Fibroblast of skin of left quadriceps (primary cell): ENCODE data around the gene MARCHF10.

Experiments
- DNase-seq, 2 experiments: peaks; one replicate each; pipeline ENCODE4 v3.0.0-alpha.2; 2013; ENCODE audit warnings: low read depth in 2 of 2

Gene MARCHF10

GRCh38 chr17:62676952-62677596, 131.0 kb downstream of the MARCHF10 start:
- no peak for DNase-seq

GRCh38 chr17:62676231-62676943, 131.7 kb downstream of the MARCHF10 start:
- no peak for DNase-seq

GRCh38 chr17:62675701-62676100, 132.4 kb downstream of the MARCHF10 start:
- no peak for DNase-seq

- DNase-seq = no peak
Observed at GRCh38 chr17:62675260-62675659, 132.9 kb downstream of the MARCHF10 start.

GRCh38 chr17:62674841-62675240, 133.3 kb downstream of the MARCHF10 start:
- DNase-seq = no peak

GRCh38 chr17:62674363-62674739, 133.8 kb downstream of the MARCHF10 start:
- DNase-seq = no peak

- no peak for DNase-seq
Observed at GRCh38 chr17:62673614-62674362, 134.3 kb downstream of the MARCHF10 start.

- no peak for DNase-seq
Observed at GRCh38 chr17:62672957-62673356, 135.2 kb downstream of the MARCHF10 start.

- no peak for DNase-seq
Observed at GRCh38 chr17:62671553-62671952, 136.6 kb downstream of the MARCHF10 start.

- no peak for DNase-seq
Observed at GRCh38 chr17:62670202-62670821, 137.8 kb downstream of the MARCHF10 start.

- no peak for DNase-seq
Observed at GRCh38 chr17:62668091-62668804, 139.9 kb downstream of the MARCHF10 start.

GRCh38 chr17:62666801-62667591, 141.1 kb downstream of the MARCHF10 start:
- no peak for DNase-seq

- DNase-seq = no peak
Observed at GRCh38 chr17:62666061-62666800, 141.9 kb downstream of the MARCHF10 start.

- DNase-seq = no peak
Observed at GRCh38 chr17:62665599-62665998, 142.5 kb downstream of the MARCHF10 start.

GRCh38 chr17:62664336-62665120, 143.6 kb downstream of the MARCHF10 start:
- no peak for DNase-seq

GRCh38 chr17:62663304-62663703, 144.8 kb downstream of the MARCHF10 start:
- DNase-seq = no peak

GRCh38 chr17:62662855-62663254, 145.3 kb downstream of the MARCHF10 start:
- no peak for DNase-seq

- DNase-seq = no peak
Observed at GRCh38 chr17:62661337-62661736, 146.8 kb downstream of the MARCHF10 start.

- no peak for DNase-seq
Observed at GRCh38 chr17:62660629-62661118, 147.4 kb downstream of the MARCHF10 start.
